NOMO-1 treated with dmso at 0.1 percent for 144 hours (cell line): ENCODE measurements around the gene AHNAK.
"Not testable (repeated sequence)": the region's sequence is repeated elsewhere in the genome, so short reads cannot be mapped to it uniquely, and the experiment has no call there.

Experiments
- DNase-seq: peaks from one replicate; lab custom pipeline; 2025; ENCODE audit not compliant: unreplicated experiment; lab: John Stamatoyannopoulos, UW

Gene AHNAK

GRCh38 chr11:62534779-62535545, 11.6 kb downstream of the AHNAK start:
- no peak for DNase-seq

GRCh38 chr11:62532096-62532495, 14.5 kb downstream of the AHNAK start:
- no peak for DNase-seq

GRCh38 chr11:62516736-62517371, 29.8 kb downstream of the AHNAK start:
- DNase-seq: no peak

- DNase-seq: no peak
Observed at GRCh38 chr11:62514151-62514550, 32.5 kb downstream of the AHNAK start.

- DNase-seq: no peak
Observed at GRCh38 chr11:62513626-62514025, 33.0 kb downstream of the AHNAK start.

- no peak for DNase-seq
Observed at GRCh38 chr11:62512961-62513360, 33.6 kb downstream of the AHNAK start.

- DNase-seq: peak; percentile 35
Observed at GRCh38 chr11:62508336-62509058, 38.1 kb downstream of the AHNAK start.

GRCh38 chr11:62507125-62507422, 39.5 kb downstream of the AHNAK start:
- no peak for DNase-seq

GRCh38 chr11:62506413-62507124, 40.0 kb downstream of the AHNAK start:
- no peak for DNase-seq

GRCh38 chr11:62505440-62506091, 41.0 kb downstream of the AHNAK start:
- DNase-seq: no peak

GRCh38 chr11:62505059-62505439, 41.6 kb downstream of the AHNAK start:
- DNase-seq: no peak

GRCh38 chr11:62504158-62504973, 42.2 kb downstream of the AHNAK start:
- no peak for DNase-seq

GRCh38 chr11:62502030-62502730, 44.4 kb downstream of the AHNAK start:
- DNase-seq: no peak

GRCh38 chr11:62501432-62501891, 45.1 kb downstream of the AHNAK start:
- DNase-seq: no peak

- DNase-seq: no peak
Observed at GRCh38 chr11:62500650-62501030, 46.0 kb downstream of the AHNAK start.

GRCh38 chr11:62499944-62500649, 46.5 kb downstream of the AHNAK start:
- no peak for DNase-seq

GRCh38 chr11:62499311-62499943, 47.2 kb downstream of the AHNAK start:
- not testable (repeated sequence) for DNase-seq

GRCh38 chr11:62498492-62499286, 47.9 kb downstream of the AHNAK start:
- DNase-seq: no peak
